Measurements from ENCODE around the gene ARAP2. TPM values are rescaled to one million over a fixed set of nuclear protein-coding genes. Genes with fewer than 3 reads are reported as not detected.

The ARAP2 gene
- total RNA-seq, 1 donor from 2014 or later = 0.93 TPM

DNA sequence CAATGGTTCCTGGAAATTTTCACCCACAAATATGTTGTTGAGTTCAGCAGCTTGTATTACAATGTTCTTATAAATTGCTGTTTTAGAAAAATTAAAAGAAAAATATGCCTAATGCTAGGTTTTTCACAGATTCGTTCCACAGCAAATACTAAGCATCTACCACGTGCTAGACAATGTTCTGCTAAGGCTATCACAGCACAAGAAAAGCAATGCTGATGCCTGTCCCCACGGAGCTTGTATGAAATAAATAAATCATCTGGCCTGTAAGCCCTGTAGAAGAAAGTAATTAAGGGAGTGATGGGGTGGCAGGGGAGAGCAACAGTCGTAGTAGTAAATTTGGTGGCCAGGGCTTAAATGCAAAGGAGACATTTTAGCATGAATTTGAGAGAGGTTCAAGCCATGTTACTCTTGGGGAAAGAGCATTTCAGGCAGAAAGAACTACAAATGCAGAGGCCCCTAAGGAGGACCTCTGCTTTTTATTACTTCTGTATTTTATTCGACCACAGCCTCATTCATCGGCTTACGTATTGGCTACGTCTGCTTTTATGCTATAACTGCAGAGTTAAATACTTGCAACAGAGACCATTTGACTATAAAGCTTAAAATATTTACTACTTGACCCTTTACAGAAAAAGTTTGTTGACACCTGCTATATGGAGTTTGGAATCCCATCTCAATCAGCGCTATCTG is 36.3 kb downstream of the ARAP2 start:
- no peak overlapping the region for H3K4me3 Mint-ChIP-seq
- no peaks in the 10 kb centered on the region for H3K27me3 Mint-ChIP-seq (ENCODE audit: low read depth)
- TF ChIP-seq, protein P1, sequence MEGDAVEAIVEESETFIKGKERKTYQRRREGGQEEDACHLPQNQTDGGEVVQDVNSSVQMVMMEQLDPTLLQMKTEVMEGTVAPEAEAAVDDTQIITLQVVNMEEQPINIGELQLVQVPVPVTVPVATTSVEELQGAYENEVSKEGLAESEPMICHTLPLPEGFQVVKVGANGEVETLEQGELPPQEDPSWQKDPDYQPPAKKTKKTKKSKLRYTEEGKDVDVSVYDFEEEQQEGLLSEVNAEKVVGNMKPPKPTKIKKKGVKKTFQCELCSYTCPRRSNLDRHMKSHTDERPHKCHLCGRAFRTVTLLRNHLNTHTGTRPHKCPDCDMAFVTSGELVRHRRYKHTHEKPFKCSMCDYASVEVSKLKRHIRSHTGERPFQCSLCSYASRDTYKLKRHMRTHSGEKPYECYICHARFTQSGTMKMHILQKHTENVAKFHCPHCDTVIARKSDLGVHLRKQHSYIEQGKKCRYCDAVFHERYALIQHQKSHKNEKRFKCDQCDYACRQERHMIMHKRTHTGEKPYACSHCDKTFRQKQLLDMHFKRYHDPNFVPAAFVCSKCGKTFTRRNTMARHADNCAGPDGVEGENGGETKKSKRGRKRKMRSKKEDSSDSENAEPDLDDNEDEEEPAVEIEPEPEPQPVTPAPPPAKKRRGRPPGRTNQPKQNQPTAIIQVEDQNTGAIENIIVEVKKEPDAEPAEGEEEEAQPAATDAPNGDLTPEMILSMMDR (conservative IDR thresholded peaks at IDR 0.05) = no peak
- no peaks in the 10 kb centered on the region for H3K36me3 Mint-ChIP-seq (ENCODE audit: low read depth)
- H3K4me1 Mint-ChIP-seq = peaks cover 24% of the 10 kb centered on the region
- no peak overlapping the region for H3K27ac Mint-ChIP-seq (ENCODE audit: unreplicated experiment)
- DNase-seq (ENCODE audit: low read depth, low spot score) = no peak
- no peaks in the 10 kb centered on the region for H3K9me3 Mint-ChIP-seq

DNA sequence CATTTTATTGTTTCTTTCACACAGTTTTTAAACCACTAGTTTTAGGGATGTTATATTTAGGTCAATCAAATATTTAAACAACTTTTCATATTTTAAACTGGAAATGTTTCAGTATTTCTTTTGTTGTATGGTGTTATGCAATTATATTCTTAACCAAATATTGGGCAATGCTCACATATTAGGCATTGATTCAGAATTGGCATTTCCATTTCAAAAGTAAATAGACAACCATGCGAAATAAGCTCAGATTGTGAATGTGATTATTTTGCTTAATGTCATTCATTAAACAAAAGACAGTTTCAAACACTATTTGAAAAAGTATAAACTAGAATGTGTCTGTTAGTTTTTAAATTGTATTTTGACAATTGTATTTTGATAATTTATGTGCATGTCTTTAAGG is 36.9 kb downstream of the ARAP2 start:
- TF ChIP-seq, protein P1 (conservative IDR thresholded peaks at IDR 0.05) = no peak
- H3K9me3 Mint-ChIP-seq = no peaks in the 10 kb centered on the region
- no peak for DNase-seq (ENCODE audit: low read depth, low spot score)
- H3K4me1 Mint-ChIP-seq = peaks cover 22% of the 10 kb centered on the region
- no peaks in the 10 kb centered on the region for H3K27me3 Mint-ChIP-seq (ENCODE audit: low read depth)
- no peak overlapping the region for H3K4me3 Mint-ChIP-seq
- no peak overlapping the region for H3K27ac Mint-ChIP-seq (ENCODE audit: unreplicated experiment)
- H3K36me3 Mint-ChIP-seq (ENCODE audit: low read depth) = no peaks in the 10 kb centered on the region

DNA sequence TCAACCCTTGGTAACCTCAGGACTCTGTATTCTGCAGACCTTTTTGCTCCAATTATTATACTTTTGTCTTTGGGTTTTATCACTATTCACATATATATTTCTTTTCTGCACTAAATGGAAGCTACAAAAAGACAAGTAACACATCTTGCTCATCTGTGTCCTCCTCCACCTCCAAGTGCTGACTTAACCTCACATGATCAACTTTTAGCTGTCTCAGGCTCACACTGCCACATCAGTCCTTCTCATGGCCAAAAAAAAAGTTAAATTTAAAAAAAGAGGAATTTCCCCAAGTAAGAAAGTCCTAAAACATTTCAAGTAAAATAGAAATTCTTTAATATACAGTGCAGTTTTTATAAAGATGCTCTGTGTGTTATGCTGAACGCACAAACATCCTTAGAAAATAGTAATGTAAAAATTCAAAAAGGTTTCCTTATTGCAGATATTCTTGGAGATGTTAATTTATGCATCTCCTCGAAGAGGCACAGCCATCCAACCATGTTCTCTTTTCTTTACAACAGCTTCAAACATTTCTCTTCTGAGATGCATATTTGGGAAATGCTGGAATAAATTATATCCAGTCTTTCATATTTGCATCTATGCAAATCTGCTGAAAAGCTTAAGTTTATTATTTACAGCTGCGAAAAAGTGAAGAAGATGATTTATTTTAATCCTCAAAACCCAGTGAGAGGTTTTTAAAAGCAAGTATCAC is 37.6 kb downstream of the ARAP2 start:
- Mint-ChIP-seq H3K4me1 (peaks cover 22% of the 10 kb centered on the region), H3K9me3 (no peaks in the 10 kb centered on the region)

DNA sequence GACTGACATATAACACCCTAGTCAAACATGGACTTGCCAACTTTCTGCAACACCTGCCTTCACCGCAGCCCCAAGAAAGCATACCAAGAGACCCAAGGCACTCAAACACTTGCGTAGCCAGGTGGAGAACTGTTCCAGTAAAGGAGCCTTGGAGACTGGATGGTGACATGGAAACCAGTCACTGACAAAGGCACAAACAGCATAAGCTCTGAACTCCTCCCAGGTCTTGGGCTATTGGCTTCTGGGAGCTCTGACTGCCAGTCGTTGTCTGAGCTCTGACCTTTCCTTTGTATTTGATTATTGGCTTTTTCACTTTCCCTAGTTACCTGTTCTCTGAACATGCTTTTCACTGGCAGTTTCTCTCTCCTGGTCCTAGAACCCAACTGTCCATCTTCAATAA is 38.3 kb downstream of the ARAP2 start:
- Mint-ChIP-seq H3K36me3 (ENCODE audit: low read depth) (no peaks in the 10 kb centered on the region), H3K9me3 (no peaks in the 10 kb centered on the region), H3K27me3 (ENCODE audit: low read depth) (no peaks in the 10 kb centered on the region), H3K27ac (ENCODE audit: unreplicated experiment) (no peak overlapping the region), H3K4me1 (peaks cover 22% of the 10 kb centered on the region), H3K4me3 (no peak overlapping the region)
- no peak for DNase-seq (ENCODE audit: low read depth, low spot score)
- TF ChIP-seq, protein P1 (conservative IDR thresholded peaks at IDR 0.05) = no peak

More for the DNA sequence above, 37.6 kb downstream of the ARAP2 start:
- Mint-ChIP-seq H3K36me3 (ENCODE audit: low read depth) (no peaks in the 10 kb centered on the region), H3K27me3 (ENCODE audit: low read depth) (no peaks in the 10 kb centered on the region), H3K27ac (ENCODE audit: unreplicated experiment) (no peak overlapping the region), H3K4me3 (no peak overlapping the region)
- DNase-seq (ENCODE audit: low read depth, low spot score) = no peak
- TF ChIP-seq, protein P1 (conservative IDR thresholded peaks at IDR 0.05) = no peak

DNA sequence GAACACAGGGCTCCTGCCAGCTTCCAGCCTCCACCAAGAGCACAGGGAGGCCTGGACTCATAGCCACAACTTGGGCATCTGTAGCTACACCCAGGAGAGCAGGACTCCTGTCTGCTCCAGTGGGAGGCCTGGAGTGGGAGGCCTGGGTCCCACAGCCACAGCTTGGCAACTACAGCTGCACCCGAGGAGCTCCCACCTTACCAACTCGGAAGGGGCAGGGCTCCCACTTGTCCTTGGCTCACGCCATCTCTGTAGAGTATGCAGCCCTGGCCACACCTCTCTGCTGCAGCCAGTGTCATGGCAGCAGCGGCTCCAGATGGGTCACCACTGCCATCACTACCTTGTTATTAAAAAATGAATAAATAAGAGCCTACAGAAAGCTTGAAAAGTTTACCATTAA is 45.5 kb downstream of the ARAP2 start:
- Mint-ChIP-seq H3K27ac (ENCODE audit: unreplicated experiment) (no peak overlapping the region), H3K27me3 (ENCODE audit: low read depth) (no peaks in the 10 kb centered on the region), H3K4me1 (no peaks in the 10 kb centered on the region), H3K4me3 (no peak overlapping the region), H3K9me3 (no peaks in the 10 kb centered on the region), H3K36me3 (ENCODE audit: low read depth) (no peaks in the 10 kb centered on the region)
- DNase-seq (ENCODE audit: low read depth, low spot score) = no peak
- TF ChIP-seq, protein P1 (conservative IDR thresholded peaks at IDR 0.05) = no peak
